Right atrium auricular region (tissue), 2 donors: ENCODE data around the gene ASXL1. TPM values are rescaled to one million over a fixed set of nuclear protein-coding genes. Genes with fewer than 3 reads are reported as not detected.
A peak's percentile ranks its signal among the peaks of the same experiment; 100 is the strongest.

ENCODE experiments used
- DNase-seq: peaks from one replicate; pipeline ENCODE4 v3.0.0-alpha.2; 2019; ENCODE audit warnings: low spot score
- H3K27ac ChIP-seq, 2 donors: fragments of 200-600 bp; sonication (generic); 1 replicate in 1 of 2; 2 replicates in 1 of 2; pipeline ENCODE4 v1.5.1; 2016 to 2019
- H3K27me3 ChIP-seq, 2 donors: fragments of 200-600 bp; sonication (generic); one replicate each; pipeline versions ENCODE4 v1.5.1 to v1.6.0; 2017 to 2019
- H3K36me3 ChIP-seq: fragments of 200-600 bp; sonication (generic); one replicate; pipeline ENCODE4 v1.5.1; 2016
- H3K4me1 ChIP-seq, 2 donors: fragments of 200-600 bp; sonication (generic); one replicate each; pipeline versions ENCODE4 v1.5.1 to v1.6.0; 2017 to 2019
- H3K4me3 ChIP-seq, 2 donors: fragments of 200-600 bp; sonication (generic); 1 replicate in 1 of 2; 2 replicates in 1 of 2; pipeline ENCODE4 v1.5.1; 2017 to 2019; ENCODE audit warnings: mild to moderate bottlenecking in 1 of 2, moderate library complexity in 1 of 2
- H3K9me3 ChIP-seq, 2 donors: fragments of 200-600 bp; sonication (generic); one replicate each; pipeline ENCODE4 v1.5.1; 2019
- CTCF ChIP-seq, 2 donors: fragments of 200-600 bp; sonication (generic); IDR thresholded peaks; one replicate each; pipeline ENCODE4 v1.5.1; 2019; ENCODE audit warnings: antibody characterized with exemption in 2 of 2
- total RNA-seq, 2 donors: library from RNA; depleted of rRNA; stranded (reverse); fragments of >200 nt; gene quantifications; one replicate each; pipeline ENCODE4 v1.1.0, GENCODE V29; 2016

Gene ASXL1
- total RNA-seq, 2 donors from 2014 or later: 15.9 to 30.5 TPM

GRCh38 chr20:32360333-32360634, 2.2 kb downstream of the ASXL1 start:
- Histone ChIP-seq H3K36me3 (no peaks in the 10 kb centered on the region), H3K4me3 (peak overlapping the region in 1 of 2 donors; percentile 94), H3K9me3 (no peaks in the 10 kb centered on the region), H3K27me3 (no peaks in the 10 kb centered on the region), H3K27ac (peak overlapping the region in 1 of 2 donors; percentile 95), H3K4me1 (peaks cover 0 to 72% of the 10 kb centered on the region in 2 donors)
- TF ChIP-seq CTCF (IDR thresholded peaks at IDR 0.05): no peak
- DNase-seq: no peak

GRCh38 chr20:32362901-32363364, 4.8 kb downstream of the ASXL1 start:
- Histone ChIP-seq H3K4me3 (no peak overlapping the region), H3K4me1 (peaks cover 0 to 75% of the 10 kb centered on the region in 2 donors)

GRCh38 chr20:32363492-32363891, 5.4 kb downstream of the ASXL1 start:
- no peaks in the 10 kb centered on the region for H3K36me3 ChIP-seq
- no peak overlapping the region for H3K27ac ChIP-seq
- no peak for DNase-seq
- H3K4me3 ChIP-seq: no peak overlapping the region
- no peak for TF ChIP-seq CTCF (IDR thresholded peaks at IDR 0.05)
- H3K4me1 ChIP-seq: peaks cover 0 to 77% of the 10 kb centered on the region in 2 donors
- H3K9me3 ChIP-seq: no peaks in the 10 kb centered on the region
- no peaks in the 10 kb centered on the region for H3K27me3 ChIP-seq

More at GRCh38 chr20:32362901-32363364, 4.8 kb downstream of the ASXL1 start:
- no peaks in the 10 kb centered on the region for H3K9me3 ChIP-seq
- TF ChIP-seq CTCF (IDR thresholded peaks at IDR 0.05): no peak
- H3K27ac ChIP-seq: no peak overlapping the region
- H3K27me3 ChIP-seq: no peaks in the 10 kb centered on the region
- no peaks in the 10 kb centered on the region for H3K36me3 ChIP-seq
- no peak for DNase-seq

- Histone ChIP-seq H3K27me3 (no peaks in the 10 kb centered on the region), H3K4me1 (peaks cover 0 to 77% of the 10 kb centered on the region in 2 donors), H3K9me3 (no peaks in the 10 kb centered on the region), H3K36me3 (peaks cover 10% of the 10 kb centered on the region), H3K4me3 (no peak overlapping the region), H3K27ac (no peak overlapping the region)
- no peak for DNase-seq
- TF ChIP-seq CTCF (IDR thresholded peaks at IDR 0.05): no peak
These were observed 6.5 kb downstream of the ASXL1 start for GRCh38 chr20:32364554-32365208.

- Histone ChIP-seq H3K36me3 (peaks cover 14% of the 10 kb centered on the region), H3K4me1 (peaks cover 0 to 69% of the 10 kb centered on the region in 2 donors), H3K27ac (no peak overlapping the region), H3K9me3 (no peaks in the 10 kb centered on the region), H3K4me3 (no peak overlapping the region), H3K27me3 (no peaks in the 10 kb centered on the region)
- TF ChIP-seq CTCF (IDR thresholded peaks at IDR 0.05): no peak
- no peak for DNase-seq
These were observed 7.4 kb downstream of the ASXL1 start for GRCh38 chr20:32365564-32365963.

GRCh38 chr20:32366380-32366779, 8.2 kb downstream of the ASXL1 start:
- H3K4me1 ChIP-seq: peaks cover 0 to 62% of the 10 kb centered on the region in 2 donors
- no peak overlapping the region for H3K27ac ChIP-seq
- H3K27me3 ChIP-seq: no peaks in the 10 kb centered on the region
- no peak for TF ChIP-seq CTCF (IDR thresholded peaks at IDR 0.05)
- DNase-seq: no peak
- no peaks in the 10 kb centered on the region for H3K9me3 ChIP-seq
- H3K4me3 ChIP-seq: no peak overlapping the region
- H3K36me3 ChIP-seq: peaks cover 15% of the 10 kb centered on the region
